Cerebellar cortex (tissue), 1 donor: Measurements from ENCODE around the gene EVI2B.
"Not testable (repeated sequence)": the region's sequence is repeated elsewhere in the genome, so short reads cannot be mapped to it uniquely, and the experiment has no call there.

Source experiments
- DNase-seq: peaks from one replicate; pipeline ENCODE4 v3.0.0-alpha.2; 2015; ENCODE audit warnings: low spot score

EVI2B gene

GRCh38 chr17:31269578-31269983 lies 44.3 kb downstream of the EVI2B start:
- no peak for DNase-seq

- no peak for DNase-seq
Observed at GRCh38 chr17:31269036-31269577, 44.7 kb downstream of the EVI2B start.

- DNase-seq: no peak
Observed at GRCh38 chr17:31266042-31266441, 47.8 kb downstream of the EVI2B start.

- not testable (repeated sequence) for DNase-seq
Observed at GRCh38 chr17:31262923-31263322, 50.9 kb downstream of the EVI2B start.

- no peak for DNase-seq
Observed at GRCh38 chr17:31261601-31262000, 52.3 kb downstream of the EVI2B start.

GRCh38 chr17:31260151-31260550 lies 53.7 kb downstream of the EVI2B start:
- no peak for DNase-seq

- DNase-seq: no peak
Observed at GRCh38 chr17:31256936-31257335, 56.9 kb downstream of the EVI2B start.

- no peak for DNase-seq
Observed at GRCh38 chr17:31254654-31255053, 59.2 kb downstream of the EVI2B start.
